HG03159 (cell line): ENCODE data around the gene SNX8.
"Not testable (repeated sequence)": the region's sequence is repeated elsewhere in the genome, so short reads cannot be mapped to it uniquely, and the experiment has no call there.

Experiments
- ATAC-seq: cut with Tn5 transposase; IDR thresholded peaks from one replicate; pipeline ENCODE4 v1.9.1; 2021; ENCODE audit warnings: mild to moderate bottlenecking, moderate library complexity; ENCODE audit not compliant: unreplicated experiment

SNX8 gene, protein sequence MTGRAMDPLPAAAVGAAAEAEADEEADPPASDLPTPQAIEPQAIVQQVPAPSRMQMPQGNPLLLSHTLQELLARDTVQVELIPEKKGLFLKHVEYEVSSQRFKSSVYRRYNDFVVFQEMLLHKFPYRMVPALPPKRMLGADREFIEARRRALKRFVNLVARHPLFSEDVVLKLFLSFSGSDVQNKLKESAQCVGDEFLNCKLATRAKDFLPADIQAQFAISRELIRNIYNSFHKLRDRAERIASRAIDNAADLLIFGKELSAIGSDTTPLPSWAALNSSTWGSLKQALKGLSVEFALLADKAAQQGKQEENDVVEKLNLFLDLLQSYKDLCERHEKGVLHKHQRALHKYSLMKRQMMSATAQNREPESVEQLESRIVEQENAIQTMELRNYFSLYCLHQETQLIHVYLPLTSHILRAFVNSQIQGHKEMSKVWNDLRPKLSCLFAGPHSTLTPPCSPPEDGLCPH

DNA sequence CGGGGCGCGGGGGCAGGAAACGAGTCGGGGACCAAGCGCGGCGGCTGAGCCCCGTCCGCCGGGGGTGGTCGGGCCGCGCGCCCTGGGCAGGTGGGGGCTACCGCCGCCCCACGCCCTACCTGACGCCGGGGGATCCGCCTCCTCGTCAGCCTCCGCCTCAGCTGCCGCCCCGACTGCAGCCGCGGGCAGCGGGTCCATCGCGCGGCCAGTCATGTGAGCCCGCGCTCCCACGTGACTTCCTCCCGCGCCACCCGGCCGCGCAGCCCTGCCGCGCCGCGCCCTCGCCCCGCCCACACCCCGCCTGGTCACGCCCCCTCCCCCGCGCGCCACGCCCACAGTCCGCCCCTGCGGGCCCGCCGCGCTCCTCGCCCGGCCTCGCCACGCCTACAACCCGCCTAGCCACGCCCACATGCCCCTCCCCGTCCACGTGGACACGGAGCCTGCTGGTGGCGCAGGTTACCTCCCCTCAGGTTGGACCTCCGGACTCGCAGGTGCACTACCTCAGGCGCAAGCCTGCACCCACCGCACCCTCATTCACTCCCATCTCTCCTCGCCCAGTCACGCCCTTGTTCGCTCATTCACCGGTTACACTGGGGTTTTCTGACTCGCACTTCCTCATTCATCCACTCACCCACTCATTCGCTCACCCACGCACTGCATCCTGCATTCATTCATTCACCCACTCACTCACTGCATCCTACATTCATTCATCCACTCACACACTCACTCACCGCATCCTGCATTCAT, at the start of gene SNX8:
SNX8 (minus strand) TSS at position 233 of the 747 bp plus-strand sequence; CDS start at position 213, 20 bp downstream.
- peak; percentile 65 for ATAC-seq

- no peak for ATAC-seq
Observed at GRCh38 chr7:2362385-2363088, 48.3 kb upstream of the SNX8 start.

DNA sequence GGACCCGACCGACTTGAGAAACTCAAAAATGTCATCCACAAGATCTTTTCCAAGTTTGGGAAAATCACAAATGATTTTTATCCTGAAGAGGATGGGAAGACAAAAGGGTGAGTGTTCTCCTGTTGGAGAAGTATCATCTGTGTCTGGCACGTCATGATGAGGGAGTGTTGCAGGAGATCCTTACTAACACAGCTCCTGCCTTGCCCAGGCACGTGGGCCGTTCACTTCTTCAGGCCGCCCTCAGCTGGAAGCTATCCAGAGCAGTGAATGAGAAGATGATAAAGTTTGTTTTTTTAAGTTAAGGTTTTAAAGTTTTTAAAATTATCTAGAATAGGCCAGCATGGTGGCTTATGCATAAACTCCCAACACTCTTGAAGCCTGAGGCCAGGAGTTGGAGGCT, 46.6 kb upstream of the SNX8 start:
- ATAC-seq, result no peak

DNA sequence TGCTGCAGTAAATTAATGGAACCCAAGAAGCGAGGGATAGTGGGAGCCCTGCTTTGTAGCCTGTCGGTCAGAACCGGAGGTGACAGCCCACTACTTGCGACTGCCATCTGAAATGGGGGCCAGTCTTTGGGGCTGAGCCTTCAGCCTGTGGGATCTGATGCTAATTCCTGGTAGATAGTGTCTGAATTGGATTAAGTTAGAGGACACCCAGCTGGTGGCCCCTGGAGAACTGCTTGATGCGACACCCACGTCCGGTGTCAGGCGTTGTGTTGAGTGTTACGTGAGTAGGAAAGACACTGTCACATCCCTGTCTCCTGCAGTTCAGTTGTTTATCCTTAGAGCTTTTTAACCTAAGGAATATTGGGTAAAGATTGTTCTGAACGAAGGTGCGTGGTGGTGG, 45.4 kb upstream of the SNX8 start:
- ATAC-seq, result no peak

DNA sequence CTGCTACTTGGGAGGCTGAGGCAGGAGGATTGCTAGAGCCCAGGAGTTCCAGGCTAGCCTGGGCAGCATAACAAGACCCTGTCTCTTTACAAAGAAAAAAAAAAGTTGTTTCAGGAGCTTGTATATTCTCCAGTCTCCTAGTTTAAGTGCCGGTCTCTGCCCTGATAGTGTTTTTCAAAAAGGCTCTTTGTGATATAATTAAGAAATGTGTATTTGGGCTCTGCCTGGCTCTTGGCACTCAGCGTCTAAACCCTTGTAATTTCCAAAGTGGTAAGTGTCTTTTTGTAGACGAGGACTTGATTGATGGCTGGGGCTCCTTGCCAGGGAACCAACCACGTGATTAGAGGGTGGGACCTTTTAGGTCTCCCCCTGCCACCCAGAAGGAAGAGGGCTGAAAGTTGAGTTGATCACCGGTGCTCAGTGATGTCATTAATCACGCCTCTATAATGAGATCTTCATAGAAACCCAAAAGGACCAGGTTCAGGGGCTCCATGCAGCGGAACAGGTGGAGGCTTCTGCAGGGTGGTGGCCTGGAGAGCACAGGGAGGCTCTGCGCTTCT, 44.8 kb upstream of the SNX8 start:
- ATAC-seq, result no peak

DNA sequence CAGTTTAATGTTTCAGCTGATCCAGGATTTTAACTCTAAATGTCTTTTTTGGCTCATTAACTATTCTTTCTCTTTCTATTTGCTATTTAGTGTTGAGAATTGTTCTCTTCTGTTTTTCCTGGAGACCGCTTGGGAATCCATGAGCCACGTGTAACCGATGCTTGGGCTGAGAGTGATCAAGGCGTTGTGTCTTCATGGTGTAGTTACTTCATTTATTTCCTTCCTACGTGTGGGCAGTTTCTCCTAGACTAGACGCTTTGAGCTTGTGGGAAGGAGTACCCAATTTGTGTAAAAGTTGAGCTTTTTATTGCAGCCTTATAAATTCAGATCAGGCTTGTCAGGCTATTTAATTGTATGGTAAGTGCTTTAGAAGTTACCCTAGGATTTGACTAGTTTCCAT, 43.3 kb upstream of the SNX8 start:
- ATAC-seq, result no peak

DNA sequence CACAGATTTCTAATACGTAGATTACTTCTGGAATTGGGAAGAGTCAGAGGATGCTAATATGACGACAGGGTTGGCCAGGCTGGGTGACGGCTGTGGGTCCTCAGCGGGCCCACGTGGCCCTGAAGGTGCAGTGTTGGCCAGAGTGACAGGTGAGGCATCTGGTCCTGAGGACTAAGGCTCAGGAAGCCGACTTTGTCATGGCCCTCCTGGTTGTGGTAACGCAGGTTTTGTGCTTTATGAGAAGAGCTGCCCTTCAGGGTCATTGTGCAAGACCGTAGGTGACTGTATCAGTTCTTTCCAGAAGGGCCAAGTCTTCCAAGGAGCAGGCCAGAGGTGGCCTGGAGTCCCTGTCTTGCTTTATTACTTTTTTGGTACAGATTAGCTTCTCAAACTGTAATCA, 42.9 kb upstream of the SNX8 start:
- no peak for ATAC-seq

- ATAC-seq, result no peak
Observed at GRCh38 chr7:2355705-2356008, 41.4 kb upstream of the SNX8 start.

- ATAC-seq, result peak; percentile 18
Observed at GRCh38 chr7:2354939-2355704, 40.9 kb upstream of the SNX8 start.

DNA sequence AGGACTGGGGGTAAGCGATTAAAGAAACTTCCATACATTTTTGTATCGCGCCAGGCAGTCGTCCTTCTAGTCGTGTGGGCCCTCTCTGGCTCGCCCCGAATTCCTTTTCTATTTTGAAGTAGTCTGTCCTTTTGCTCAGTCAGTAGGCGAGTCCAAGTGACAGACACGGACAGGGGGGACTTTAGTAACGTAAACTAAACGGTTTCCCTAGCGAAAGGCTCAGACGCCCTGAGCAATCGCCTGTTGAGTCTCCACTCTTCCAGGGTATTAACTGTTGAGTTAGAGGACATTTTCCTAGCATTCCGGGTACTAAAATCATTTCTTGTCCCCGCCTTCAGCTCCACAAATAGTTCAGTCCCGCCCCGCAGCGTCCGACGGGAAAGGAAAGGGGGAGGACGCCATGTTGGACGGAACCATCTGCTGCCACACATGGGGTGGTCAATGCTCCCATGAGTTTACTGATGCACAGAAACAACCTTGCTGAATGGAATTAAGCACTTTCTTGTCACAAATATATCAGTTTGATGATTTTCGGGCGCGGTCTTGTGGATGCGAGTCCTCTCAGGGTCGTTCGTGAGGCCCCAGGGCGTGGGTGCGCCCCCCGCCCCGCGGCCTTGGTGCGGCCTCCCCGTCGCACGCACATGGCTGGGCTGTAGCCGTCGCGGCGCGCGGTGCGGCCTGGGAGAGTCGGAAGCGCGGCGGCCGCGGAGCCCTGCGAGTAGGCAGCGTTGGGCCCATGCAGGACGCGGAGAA, 40.1 kb upstream of the SNX8 start, which contains the start of gene EIF3B:
EIF3B (plus strand) TSS at position 642 of the 753 bp plus-strand sequence; CDS start at position 737, 95 bp downstream.
- ATAC-seq, result peak; percentile 81

- peak; percentile 50 for ATAC-seq
Observed at GRCh38 chr7:2353936-2354185, 39.6 kb upstream of the SNX8 start.

- no peak for ATAC-seq
Observed at GRCh38 chr7:2353113-2353935, 39.1 kb upstream of the SNX8 start.

GRCh38 chr7:2350861-2351260, 36.6 kb upstream of the SNX8 start:
- ATAC-seq, result no peak

DNA sequence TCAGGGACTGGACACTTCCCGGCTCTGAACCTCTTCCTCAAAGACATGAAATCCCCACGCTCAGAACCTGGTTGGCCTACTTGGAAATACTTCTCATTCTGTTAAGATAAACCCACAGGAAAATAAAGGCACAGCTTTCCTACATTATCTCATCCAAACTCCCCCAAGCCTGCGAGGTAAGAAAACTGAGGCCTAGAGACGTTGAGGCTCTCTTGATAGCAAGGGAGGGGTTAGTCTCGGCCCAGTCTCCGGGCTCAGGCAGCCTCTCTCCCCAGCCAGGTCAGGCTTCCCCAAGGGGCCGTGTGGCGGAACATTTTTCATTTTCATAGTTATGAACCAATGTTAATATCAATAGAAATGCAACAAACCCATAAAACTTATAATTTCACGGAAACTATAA, 35.8 kb upstream of the SNX8 start:
- no peak for ATAC-seq

DNA sequence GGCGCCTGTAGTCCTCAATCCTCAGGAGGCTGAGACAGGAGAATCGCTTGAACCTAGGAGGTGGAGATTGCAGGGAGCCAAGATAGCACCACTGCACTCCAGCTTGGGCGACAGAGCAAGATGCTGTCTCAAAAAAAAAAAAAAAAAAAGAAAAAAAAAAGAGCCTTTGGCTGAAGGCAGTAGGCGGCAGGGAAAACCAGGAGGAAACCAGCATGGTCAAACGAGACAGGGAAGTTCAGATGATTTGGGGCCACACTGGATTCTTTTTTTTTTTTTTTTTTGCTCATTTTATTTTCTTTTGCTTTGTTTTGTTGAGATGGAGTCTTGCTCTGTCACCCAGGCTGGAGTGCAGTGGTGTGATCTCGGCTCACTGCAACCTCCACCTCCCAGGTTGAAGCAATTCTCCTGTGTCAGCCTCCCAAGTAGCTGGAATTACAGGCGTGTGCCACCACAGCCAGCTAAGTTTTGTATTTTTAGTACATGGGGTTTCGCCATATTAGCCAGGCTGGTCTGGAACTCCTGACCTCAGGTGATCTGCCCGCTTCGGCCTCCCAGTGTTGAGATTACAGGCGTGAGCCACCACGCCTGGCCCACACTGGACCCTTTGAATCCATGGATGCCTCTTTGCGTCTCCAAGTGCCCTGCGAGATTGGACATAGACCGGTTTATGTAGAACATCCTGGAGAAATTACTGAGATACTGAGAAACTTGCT, 33.3 kb upstream of the SNX8 start:
- ATAC-seq, result not testable (repeated sequence)

DNA sequence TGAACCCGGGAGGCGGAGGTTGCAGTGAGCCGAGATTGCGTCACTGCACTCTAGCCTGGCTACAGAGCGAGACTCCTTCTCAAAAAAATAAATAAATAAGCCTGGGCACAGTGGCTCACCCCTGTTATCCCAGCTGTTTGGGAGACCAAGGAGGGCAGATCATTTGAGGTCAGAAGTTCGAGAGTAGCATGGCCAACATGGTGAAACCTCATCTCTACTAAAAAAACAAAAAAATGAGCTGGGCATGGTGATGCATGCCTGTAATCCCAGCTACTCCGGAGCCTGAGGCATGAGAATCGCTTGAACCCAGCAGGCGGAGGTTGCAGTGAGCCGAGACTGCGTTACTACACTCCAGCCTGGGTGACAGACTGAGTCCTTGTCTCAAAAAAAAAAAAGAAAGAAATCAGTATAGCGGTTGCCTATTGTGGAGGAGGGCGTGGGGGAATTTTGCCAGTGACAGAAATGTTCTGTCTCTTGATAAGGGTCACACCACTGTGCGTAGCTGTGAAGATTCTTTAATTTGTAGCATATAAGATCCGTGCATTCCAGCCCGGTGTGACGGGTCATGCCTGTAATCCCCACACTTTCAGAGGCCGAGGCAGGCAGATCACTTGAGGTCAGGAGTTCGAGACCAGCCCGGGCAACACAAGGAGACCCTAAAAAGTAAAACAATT, 22.5 kb upstream of the SNX8 start:
- no peak for ATAC-seq

GRCh38 chr7:2332606-2333231, 18.5 kb upstream of the SNX8 start:
- not testable (repeated sequence) for ATAC-seq

GRCh38 chr7:2331707-2332106, 17.5 kb upstream of the SNX8 start:
- ATAC-seq, result no peak
